HG03159 (cell line): ENCODE data around the gene MAP4K1.
A peak's percentile ranks its signal among the peaks of the same experiment; 100 is the strongest.
"Not testable (repeated sequence)": the region's sequence is repeated elsewhere in the genome, so short reads cannot be mapped to it uniquely, and the experiment has no call there.

Experiments used
- ATAC-seq: cut with Tn5 transposase; IDR thresholded peaks from one replicate; pipeline ENCODE4 v1.9.1; 2021; ENCODE audit warnings: mild to moderate bottlenecking, moderate library complexity; ENCODE audit not compliant: unreplicated experiment

The MAP4K1 gene

DNA sequence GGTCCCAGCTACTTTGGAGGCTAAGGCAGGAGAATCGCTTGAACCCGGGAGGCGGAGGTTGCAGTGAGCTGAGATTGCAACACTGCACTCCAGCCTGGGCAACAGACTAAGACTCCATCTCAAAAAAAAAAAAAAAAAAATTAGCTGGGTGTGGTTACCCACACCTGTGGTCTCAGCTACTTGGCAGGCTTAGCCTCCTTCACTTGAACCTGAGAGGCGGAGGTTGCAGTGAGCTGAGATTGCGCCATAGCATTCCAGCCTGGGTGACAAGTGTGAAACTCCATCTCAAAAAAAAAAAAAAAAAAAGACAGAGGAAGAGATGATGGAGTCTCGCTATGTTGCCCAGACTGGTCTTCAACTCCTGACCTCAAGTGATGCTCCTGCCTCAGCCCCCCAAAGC lies 38.4 kb downstream of the MAP4K1 start:
- ATAC-seq: not testable (repeated sequence)

DNA sequence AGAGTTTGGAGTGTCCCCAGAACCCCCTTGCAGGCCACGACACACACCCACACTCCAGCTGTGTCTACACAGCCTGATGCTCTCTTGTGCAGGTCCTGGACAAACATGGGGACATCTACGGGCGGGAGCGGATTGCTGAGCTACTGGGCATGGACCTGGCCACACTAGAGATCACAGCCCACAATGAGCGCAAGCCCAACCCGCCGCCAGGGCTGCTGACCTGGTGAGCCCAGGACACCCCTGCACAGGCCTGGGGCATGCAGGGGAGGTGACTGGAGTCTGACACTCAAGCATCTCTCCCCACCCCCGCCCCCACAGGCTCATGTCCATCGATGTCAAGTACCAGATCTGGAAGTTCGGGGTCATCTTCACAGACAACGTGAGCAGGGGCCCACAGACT lies 39.9 kb downstream of the MAP4K1 start:
- no peak for ATAC-seq

DNA sequence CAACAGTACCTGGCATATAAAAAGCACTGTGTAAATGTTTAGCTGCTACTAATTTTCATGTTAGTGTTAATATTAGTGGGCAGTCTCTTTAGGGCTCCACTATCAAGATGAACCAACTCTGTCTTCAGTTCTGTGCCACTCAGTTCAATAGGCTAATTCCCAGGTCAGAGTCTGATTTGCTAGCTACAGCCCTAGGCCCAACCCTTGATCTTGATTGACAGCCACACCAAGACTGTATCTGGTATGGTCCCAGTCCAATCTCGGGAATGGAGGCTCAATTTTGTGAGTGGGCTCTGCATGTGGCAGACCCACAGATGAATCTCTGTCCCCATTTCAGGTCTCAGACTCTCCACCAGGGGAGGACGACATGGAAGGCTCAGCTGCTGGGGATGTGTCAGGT lies 46.1 kb downstream of the MAP4K1 start:
- ATAC-seq: no peak

DNA sequence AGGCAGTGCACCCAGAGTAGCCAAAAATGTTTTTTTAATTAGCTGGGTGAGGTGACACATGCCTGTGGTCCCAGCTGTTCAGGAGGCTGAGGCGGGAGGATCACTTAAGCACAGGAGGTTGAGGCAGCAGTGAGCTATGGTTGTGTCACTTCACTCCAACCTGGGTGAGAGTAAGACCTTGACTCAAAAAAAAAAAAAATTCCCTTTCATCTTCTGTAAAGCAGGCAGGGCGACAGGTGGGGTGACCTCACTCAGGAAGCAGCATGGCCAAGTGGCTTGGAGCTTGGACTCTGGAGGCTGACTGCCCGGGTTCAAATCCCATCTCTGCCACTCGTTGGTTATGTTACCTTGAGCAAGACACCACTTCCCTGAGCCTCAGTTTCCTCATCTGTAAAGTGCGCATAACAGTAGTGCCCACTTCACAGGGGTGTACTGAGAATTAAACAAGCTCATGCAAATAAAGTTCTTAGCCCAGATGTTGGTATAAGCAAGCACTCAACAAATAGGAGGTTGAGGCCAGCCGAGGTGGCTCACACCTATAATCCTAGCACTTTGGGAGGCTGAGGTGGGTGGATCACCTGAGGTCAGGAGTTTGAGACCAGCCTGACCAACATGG lies 48.3 kb downstream of the MAP4K1 start:
- ATAC-seq: no peak

DNA sequence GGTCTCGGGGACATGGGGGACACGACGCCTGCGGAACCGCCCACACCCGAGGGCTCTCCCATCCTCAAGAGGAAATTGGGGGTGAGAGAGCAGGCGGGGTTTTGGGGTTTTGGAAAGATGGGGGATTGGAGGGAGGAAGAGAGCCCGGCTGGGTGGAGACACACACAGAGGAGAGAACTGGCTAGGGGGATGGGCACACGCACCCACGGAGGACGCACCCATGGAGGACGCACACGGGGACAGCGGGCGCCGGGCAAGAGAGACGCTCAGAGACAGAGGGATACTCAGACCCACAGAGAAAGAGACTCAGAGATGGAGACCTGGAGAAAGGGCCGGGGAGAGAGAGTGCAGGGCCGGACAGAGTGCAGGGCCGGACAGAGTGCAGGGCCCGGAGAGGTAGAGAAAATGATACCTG lies 52.1 kb downstream of the MAP4K1 start:
- ATAC-seq: no peak

DNA sequence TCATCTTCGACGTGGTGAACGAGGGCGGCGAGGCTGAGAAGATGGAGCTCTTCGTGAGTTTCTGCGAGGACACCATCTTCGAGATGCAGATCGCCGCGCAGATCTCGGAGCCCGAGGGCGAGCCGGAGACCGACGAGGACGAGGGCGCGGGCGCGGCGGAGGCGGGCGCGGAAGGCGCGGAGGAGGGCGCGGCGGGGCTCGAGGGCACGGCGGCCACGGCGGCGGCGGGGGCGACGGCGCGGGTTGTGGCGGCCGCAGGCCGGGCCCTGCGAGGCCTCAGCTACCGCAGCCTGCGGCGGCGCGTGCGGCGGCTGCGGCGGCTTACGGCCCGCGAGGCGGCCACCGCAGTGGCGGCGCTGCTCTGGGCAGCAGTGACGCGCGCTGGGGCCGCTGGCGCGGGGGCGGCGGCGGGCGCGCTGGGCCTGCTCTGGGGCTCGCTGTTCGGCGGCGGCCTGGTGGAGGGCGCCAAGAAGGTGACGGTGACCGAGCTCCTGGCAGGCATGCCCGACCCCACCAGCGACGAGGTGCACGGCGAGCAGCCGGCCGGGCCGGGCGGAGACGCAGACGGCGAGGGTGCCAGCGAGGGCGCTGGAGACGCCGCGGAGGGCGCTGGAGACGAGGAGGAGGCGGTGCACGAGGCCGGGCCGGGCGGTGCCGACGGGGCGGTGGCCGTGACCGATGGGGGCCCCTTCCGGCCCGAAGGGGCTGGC lies 52.6 kb downstream of the MAP4K1 start:
- ATAC-seq: no peak

DNA sequence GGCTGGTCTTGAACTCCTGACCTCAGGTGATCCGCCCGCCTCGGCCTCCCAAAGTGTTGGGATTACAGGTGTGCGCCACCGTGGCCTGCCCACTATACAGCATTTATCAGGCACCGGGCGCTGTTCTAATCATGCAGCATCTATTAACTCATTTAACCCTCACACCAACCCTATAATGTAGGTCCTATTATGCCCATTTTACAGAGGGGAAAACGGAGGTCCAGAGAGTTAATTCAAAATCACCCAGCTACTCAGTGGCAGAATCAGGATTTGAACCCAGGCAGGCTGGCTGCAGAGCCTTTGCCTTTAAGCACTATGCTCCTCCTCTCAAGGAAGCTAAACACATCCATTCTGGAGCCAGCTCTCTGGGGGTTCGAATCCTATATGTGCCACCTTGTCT lies 54.3 kb downstream of the MAP4K1 start:
- ATAC-seq: no peak

DNA sequence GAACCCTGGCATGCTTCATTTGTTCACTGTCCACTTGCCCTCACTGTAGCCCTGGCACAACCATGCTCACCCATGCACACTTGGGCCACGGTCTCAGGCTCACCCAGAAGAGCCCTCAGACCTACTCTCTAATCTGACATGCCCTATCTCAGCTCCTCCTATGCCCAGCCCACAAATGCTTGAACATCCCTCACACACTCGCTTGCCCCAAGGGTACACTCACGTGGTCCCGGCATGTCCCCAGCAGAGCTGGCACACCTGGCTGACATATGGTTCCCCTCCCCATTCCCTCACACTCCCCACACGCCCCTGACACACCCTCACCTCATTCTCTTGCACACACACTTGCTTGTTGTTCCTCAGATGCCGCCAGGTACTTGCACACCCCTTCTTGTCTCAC lies 55.7 kb downstream of the MAP4K1 start:
- ATAC-seq: no peak

DNA sequence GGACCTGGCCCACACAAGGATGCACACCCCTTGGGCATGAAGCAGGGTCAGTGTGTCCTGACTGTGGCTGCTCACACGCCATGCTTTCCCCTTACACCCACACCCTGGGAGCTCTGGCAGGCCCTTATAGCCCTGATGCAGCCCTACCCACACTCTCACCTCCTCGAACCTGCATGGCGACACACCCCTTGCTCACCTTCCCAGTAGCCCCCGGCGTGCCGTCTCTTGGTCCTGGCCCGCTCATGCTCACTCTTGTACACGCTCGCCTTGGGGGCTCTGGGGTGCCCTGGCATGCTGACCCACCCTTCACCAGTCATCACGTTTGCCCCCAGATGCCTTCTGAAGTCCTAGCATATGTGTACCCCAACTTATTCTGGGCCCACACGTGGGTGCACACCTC lies 56.1 kb downstream of the MAP4K1 start:
- ATAC-seq: no peak

DNA sequence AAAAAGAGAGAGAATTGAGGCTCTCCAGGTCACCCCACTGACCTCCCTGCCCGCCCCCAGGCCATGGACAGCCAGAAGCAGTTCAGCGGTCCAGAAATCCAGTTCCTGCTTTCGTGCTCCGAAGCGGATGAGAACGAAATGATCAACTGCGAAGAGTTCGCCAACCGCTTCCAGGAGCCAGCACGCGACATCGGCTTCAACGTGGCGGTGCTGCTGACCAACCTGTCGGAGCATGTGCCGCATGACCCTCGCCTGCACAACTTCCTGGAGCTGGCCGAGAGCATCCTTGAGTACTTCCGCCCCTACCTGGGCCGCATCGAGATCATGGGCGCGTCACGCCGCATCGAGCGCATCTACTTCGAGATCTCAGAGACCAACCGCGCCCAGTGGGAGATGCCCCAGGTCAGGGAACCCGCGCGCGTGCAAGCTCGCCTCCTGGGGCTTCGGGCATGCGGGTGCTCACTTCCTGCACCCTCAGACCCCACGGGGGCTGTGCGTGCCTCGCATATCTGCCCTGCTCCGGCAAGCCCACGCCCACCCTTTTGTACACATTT lies 56.6 kb downstream of the MAP4K1 start:
- no peak for ATAC-seq

DNA sequence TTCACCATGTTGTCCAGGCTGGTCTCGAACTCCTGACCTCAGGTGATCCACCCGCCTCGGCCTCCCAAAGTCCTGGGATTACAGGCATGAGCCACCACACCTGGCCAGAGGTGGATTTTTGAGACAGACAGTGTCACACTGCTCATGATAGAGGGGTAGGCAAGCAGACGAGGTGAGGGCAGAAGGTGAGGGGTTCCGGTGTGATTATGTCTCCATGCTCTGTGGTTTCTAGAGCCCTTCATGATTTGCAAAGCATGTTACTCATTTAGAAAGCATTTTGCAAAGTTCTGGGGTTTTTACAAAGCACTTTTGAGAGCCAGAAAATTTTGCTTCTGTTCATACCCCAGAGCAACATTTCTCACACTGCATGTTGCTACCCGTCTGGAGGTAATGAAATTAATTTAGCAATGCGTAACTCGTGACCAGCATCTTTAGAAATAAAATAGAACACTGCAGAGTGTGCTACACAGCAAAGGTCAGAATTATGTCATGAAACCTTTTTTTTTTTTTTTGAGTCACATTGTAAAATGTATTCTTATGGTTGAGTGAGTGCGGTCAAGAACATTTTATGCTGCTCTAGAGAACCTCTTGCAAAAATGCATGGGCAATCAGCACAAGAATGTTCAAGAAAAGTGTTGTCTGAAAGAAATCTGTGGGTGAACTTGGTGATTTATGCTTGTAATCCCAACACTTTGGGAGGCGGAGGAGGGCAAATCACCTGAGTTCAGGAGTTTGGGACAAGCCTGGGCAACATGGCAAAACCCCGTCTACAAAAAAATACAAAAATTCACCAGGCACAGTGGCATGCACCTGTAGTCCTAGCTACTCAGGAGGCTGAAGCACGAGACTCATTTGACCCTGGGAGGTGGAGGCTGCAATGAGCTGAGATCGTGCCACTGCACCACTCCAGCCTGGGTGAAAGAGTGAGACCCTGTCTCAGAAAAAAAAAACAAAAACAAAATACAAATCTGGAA lies 58.0 kb downstream of the MAP4K1 start:
- ATAC-seq: peak; percentile 60

DNA sequence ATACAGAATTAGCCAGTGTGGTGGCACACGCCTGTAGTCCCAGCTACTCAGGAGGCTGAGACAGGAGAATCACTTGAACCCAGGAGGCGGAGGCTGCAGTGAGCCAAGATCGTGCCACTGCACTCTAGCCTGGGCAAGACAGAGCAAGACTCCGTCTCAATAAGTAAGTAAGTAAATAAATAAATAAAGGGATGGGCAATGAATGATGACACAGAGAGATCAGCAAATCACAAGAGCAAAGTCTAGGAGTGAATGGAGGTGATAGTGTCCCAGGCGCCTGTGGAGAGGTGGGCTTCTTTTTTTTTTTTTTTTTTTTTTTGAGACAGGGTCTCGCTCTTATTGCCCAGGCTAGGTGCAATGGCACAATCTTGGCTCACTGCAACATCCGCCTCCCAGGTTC lies 58.8 kb downstream of the MAP4K1 start:
- ATAC-seq: not testable (repeated sequence)

DNA sequence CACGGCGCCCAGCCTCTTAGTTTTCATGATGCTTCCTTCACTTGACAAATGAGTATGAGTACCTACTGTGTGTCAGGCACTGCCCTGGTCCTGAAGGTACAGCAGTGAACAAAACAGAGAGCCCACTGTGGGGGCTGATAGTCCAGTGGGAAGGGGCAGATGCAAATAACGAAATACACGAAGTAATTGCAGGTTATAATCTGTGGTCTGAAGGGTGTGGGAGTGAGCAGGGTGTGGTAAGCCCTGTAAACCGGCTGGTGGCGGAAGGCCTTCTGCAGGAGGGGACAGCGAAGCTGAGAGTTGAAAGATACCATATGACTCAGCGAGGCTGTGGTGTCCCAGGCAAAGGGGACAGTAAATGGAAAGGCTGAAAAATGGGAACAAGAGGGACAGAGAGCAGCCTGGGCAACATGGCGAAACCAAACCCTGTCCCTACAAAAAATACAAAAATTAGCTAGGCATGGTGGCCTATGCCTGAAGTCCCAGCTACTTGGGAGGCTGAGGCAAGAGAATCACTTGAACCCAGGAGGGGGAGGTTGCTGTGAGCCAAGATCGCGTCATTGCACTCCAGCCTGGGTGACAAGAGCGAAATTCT lies 60.5 kb downstream of the MAP4K1 start:
- ATAC-seq: peak; percentile 49

DNA sequence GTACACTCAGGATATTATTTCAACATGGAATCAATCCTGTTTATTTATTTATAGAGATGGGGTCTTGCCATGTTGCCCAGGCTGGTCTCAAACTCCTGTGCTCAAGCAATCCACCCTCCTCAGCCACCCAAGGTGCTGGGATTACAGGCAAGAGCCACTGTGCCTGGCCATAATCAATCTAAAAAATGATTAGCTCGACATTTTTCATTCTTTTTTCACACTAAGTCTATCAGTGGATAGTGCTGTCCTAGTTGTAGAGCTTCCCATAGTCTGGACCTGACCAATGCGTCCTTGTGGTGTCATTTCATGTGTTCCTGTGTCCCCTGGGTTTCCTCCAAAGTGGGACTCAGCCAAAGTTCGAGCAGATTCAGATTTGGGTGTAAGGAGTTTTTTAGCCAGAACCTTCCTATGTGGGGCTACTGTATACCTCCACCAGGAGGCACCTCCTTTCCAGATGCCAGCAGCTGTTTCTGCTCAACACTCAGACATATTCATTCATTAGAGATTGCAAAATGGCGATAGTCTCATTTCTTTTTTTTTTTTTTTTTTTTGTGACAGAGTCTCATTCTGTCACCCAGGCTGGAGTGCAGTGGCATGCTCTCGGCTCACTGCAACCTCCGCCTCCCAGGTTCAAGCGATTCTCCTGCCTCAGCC lies 61.1 kb downstream of the MAP4K1 start:
- no peak for ATAC-seq

DNA sequence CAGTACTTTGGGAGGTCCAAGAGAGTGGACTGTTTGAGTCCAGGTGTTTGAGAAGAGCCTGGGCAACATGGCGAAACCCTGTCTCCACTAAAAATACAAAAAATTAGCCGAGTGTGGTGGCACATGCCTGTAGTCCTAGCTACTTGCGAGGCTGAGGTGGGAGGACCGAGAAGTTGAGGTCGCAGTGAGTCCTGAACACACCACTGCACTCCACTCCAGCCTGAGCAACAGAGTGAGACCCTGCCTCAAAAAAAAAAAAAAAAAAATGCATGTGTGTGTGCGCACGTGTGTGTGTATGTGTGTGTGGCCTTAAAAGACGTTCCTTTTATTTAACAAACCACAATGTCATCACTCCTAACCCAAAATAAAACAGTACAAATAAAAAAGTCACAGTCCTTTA lies 62.6 kb downstream of the MAP4K1 start:
- no peak for ATAC-seq

DNA sequence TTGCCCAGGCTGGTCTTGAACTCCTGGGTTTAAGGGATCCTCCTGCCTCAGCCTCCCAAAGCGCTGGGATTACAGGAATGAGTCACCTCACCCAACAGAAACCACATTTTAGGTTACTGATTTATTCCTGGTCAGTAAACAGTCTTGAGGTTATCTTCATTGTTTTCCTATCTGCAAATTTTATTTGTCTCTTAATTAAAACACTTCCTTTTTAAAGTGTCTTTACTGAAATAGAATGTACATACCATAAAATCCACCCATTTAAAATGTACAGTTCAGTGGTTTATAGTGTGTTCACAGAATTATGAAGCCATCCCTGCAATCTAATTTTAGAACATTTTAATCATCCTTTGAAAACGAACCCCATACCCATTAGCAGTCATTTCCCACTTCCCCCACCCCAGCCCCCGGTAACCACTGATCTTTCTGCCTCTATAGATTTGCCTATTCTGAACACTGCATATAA lies 63.0 kb downstream of the MAP4K1 start:
- ATAC-seq: no peak

DNA sequence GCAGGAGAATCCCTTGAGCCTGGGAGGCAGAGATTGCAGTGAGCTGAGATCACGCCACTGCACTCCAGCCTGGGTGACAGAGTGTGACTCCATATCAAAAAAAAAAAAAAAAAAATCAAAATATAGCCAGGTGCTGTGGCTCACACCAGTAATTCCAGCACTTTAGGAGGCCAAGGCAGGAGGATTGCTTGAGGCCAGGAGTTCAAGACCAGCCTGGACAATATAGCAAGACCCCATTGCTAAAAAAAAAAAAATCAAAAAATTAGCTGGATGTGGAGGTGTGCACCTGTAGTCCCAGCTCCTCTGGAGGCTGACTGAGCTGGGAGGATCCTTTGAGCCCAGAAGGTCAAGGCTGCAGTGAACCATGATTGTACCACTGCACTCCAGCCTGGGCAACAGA lies 64.5 kb downstream of the MAP4K1 start:
- ATAC-seq: not testable (repeated sequence)

DNA sequence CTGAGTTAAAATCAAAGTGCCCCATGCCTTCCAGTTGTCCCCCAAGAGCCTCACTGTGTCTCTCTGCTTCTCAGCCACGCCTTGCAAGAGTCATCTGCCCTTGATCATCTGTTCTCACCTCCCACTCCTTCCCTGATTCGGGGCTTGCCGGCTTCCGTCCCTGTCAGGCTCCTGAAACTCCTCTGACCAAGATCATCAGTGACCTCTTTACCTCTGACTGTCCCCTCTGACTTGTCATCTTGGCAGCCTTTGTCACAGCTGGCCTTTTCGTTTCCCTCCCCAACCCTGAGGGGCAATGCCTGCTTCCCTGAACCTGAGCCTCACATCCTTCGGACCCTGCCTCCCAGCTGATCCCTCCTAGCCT lies 66.3 kb downstream of the MAP4K1 start:
- ATAC-seq: no peak

DNA sequence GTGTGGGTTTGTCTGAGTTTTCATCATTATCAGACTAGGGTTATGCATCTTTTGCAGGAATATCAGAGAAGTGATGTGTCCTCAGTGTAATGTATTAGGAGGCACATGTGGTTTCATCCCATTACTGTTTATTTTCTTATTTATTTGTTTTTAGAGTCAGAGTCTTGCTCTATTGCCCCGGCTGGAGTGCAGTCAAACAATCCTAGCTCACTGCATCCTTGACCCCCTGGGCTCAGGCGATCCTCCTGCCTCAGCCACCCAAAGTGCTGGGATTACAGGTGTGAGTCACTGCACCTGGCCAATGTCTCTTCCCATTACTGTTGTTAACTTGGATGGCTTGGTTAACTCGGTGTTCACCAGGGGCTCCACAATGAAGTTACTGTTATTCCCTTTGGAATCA lies 67.4 kb downstream of the MAP4K1 start:
- no peak for ATAC-seq

DNA sequence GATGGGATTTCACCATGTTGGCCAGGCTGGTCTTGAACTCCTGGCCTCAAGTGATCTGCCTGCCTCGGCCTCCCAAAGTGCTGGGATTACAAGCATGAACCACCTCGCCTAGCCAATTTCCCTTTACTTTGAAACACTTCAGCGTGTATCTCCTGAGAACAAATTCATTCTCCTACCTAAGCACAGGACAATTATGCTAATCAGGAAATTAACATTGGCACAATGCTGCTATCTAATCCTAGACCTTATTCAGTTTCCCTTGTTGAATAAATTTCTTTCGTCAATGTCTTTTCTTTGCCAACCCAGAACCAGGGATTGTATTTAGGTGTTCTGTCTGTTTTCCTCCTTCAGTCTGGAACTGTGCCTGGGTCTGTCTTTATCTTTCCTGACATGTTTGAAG lies 67.8 kb downstream of the MAP4K1 start:
- no peak for ATAC-seq
